ENCODE data around the gene SF1.

Gene SF1

DNA sequence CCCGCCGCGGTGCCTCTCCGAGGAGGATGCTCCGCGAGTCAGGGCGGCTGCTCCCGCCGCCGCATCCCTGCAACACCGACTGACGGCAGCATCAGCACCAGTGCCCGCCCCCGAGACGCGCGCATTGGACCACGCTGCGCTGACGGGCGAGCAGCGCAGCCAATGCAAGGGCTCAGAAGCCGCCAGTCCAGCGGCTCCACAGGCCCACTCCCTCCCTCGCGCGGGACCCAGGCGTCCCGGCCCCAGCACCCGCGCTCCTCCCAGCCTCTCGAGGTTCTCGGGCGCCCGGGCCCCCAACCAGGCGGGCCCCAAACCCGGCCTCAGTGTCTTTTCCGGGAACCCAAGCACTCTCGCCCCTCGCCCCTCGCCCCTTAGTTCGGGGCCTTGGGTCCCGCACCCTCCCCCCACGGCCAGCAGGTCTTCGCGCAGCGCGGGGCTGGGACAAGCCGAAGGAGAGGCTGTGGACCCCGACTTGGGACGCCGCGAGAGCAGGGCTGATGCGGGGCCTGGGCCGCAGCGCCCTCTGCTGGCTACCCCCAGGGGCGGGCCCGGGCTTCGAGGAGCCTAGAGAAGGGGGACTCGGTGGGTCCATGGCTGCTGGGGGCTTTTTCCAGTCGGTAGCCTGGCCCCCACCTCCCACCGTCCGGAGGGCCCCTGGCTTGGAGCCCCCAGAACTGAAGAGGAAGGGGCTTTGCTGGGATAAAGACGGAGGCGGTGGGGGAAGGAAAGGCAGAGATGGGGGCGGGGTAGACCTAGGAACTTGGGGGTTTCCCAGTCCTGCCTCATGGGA is 55.0 kb downstream of the SF1 start, which contains the start of gene NRXN2:
Gene NRXN2, minus strand, starts transcription at position 81 of the 790 bp plus-strand sequence. CDS start 9,498 bp downstream, outside the sequence.
- peak; percentile 84 for DNase-seq

DNA sequence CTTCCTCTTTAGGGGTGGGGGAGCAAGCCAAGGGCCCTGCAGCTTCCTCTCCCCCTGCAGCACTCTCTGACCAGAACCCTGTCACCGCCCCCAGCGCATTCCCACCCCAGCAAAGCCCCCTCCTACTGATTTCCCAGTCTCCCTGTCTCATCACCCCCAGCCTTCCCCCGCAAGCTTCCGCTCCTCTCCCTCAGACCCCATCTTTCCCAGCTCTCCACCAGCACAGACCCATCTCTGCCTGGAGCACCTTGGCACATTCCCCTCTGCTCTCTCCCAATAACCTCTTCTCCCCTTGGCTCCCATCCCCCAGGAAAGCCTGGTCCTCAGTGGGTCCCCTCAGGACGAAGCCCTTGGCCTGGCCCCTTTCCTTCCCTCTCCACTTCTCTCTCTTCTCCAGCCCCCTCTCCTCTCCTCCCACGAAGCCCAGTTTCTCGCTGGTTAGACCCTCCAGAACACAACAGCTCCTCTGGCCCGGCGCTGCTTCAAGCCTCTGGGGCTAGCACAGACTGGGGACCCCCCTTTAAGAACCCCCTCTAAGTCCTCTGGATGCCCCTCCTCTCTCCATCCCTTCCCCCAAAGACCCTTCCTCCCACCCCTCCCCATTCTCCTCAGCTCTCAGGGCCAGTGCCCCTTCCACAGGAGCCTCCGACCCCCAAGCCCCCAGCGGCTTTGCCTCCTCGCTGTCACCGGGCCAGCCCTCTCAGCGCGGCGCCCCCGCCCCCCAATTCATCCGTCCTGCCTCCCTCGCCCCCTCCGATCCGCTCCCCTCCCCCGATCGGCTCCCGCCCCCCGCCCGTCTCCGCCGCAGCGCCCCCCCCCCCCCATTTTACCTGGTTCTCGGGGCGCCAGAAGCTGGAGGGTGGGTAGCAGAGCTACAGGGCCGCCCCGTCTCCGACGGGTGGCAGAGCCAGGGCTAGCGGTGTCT is 55.9 kb downstream of the SF1 start:
- no peak for DNase-seq

DNA sequence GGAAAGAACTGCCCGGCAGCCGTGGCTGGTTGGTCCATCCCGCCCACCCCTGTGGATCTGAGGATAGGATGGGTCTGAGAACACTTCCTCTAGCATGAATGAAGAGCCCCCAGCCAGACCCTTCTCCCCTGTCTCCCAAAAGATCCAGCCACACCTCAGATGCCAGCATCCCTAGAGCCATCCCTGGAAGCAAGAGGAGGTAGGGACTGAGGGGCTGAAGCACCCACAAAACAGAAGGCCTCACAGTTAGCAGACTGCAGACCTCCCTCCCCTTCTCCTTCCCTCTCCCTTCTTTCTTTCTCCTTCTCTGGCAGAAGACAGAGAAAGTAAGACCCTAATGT is 57.0 kb downstream of the SF1 start:
- DNase-seq, result no peak

DNA sequence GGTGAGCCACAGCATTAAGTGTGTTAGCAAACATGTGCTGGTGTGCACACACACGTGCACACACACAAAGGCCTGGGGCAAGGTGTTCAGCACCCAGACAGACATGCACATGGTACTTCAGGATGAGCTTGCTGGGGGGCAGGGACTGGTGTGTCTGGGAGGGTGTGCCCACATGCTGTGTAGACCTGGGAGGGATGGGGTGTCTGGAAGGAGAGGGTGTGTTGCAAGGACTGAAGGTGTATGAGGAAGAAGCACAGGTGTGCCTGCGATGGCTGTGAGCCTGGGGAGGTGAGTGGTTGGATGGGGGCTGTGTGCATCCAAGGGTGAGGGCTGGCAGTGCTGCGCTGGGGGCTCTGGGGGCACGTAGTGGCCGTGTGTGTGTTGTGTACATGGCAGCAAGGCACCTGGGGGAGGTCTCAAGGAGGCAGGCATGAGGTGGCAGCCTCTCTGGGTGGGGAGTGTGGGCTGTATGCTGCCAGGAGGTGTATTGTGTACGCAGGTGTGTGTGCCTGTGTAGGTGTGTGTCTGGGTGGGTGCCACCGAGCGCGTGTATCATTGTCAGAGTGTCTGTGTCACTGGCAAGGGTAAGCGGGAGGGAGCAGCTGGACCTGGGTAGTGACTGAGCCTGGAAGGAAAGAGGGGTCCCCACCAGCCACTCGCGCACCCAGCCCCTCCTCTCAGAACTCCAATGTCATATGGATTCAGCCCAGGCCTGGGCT is 57.5 kb downstream of the SF1 start:
- DNase-seq, result no peak

DNA sequence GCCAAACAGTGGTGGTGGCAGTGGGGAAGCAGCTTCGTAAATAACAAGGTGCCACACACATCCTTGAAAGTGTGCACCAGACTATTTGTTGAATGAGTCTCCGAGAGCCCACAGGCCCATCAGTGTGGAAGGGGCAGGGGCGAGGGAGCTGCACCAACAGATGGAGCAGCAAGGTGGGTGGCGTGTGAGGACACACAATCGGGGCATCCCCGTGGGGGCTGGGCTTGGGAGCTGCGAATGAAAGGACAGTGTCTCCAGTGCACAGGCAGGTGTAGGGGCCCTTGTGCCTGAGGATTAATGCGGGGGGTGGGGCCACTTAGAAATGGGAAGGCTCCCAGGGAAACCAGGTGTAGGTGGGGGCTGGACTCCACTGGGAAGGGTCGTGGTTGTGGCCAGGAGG is 58.2 kb downstream of the SF1 start:
- no peak for DNase-seq

DNA sequence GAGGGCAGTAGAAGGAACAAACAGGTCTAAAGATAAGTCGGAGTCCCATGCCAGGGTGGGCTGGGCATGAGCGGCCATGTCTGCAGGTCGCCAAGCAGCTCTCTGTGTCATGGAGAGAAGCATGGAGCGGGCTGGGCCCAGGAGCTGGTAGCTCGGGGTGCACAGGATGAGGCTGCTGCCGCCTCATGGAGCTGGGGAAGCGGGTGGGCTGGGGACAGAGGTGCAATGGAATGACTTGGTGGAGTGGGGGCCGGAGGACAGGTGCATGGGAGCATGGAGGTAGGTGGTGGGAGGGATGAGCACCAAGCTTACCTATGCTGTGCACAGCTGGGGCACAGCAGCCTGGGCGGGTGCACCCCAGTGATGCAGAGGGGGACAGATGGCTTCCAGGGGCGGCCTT is 58.9 kb downstream of the SF1 start:
- no peak for DNase-seq

DNA sequence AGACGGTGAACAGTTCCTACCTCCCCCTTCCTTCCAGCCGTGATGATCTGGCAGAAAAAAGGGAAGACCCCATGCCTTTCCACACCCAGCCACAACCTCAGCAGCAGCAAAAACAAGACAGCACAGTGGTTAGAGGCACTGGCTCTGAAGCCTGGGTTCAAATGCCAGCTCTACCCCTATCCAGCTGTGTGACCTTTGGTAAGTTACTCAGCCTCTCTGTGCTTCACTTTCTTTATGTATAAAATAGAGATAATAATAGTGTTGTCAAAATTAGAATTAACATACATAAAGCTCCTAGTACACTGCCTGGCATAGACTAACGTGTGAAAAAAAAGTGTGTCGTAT is 59.6 kb downstream of the SF1 start:
- DNase-seq, result no peak

DNA sequence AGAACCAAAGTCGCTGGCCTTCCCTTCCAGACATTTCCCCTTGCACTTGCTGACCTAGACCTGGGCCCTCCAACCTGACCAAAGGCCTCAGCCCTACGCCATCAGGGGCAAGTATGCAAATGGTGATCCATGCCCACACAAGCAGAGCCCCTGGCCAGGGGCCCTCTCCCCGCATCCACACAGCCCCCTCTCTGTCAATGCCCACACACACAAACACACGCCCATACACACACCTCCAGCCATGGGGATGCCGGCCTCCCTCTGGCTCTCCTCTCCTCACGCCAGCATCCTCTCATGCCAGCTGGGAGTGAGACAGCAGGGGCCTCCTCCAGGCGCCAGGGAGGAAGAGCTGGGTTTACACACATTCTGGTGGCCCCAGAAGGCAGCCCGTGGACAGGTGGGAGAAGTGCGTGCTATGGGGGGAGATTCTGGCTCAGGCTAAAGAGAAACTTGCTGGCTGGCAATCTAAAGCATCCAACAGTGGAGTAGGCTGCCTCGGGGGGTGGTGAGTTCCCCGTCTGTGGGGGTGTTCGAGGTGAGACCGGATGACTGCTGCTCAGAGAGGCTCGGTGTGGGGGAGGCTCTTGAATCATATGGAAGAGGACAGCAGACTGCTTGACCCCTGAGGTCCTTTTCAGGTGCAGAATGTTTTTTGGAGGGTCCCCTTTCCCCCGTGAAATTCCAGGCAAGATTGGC is 60.1 kb downstream of the SF1 start:
- no peak for DNase-seq

DNA sequence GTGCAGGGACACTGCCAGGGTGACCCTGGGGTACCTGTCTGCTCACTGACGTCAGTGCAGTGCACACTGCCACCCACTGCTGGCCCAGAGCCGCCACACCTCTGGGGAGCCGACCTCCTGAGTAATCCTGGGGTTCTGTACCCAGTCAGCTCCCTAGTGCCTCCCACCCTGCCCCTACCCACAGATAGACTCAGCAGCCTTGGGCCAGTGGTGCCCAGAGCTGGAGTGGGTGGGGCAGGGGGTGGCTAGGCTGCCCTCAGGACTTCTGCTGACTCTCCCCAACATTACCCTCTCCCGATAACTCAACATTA is 61.1 kb downstream of the SF1 start:
- no peak for DNase-seq

DNA sequence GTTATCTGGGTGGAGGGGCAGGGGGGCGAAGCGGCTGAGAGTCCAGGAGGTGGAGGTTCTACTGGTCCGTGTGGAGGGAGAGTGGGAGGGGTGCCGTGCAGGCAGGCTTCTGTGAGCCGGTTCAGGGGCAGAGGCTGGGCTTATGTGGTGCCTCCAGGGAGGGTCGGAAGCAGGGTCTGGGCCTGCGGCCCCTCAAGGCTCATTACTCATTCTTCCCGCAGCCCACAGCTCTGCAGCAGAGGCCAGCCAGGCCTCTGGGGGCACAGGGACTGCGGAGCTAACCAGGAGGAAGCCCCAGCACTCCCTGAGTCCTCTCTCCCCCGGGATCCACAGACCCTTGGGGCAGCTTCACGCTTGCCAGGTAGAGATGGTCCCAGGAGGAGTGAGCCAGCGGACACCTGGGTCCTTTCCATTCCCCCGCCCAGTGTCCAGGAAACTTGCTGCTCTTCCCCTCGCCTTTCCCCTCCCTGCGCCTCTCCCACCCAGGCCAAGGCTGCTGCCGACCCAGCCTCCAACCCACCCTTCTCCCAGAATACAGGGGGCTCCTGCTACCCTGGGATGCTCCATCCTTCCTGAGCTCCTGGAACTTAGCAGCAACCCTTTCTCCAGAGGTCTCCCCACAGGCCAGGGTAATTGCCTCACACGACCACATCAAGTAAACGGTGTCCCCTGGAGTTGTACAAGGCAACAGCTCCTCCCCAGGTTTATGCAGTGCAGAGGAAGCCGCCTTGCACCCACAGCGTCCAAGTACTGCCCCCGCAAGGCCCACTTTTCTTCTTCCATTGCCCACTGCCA is 61.7 kb downstream of the SF1 start:
- no peak for DNase-seq

DNA sequence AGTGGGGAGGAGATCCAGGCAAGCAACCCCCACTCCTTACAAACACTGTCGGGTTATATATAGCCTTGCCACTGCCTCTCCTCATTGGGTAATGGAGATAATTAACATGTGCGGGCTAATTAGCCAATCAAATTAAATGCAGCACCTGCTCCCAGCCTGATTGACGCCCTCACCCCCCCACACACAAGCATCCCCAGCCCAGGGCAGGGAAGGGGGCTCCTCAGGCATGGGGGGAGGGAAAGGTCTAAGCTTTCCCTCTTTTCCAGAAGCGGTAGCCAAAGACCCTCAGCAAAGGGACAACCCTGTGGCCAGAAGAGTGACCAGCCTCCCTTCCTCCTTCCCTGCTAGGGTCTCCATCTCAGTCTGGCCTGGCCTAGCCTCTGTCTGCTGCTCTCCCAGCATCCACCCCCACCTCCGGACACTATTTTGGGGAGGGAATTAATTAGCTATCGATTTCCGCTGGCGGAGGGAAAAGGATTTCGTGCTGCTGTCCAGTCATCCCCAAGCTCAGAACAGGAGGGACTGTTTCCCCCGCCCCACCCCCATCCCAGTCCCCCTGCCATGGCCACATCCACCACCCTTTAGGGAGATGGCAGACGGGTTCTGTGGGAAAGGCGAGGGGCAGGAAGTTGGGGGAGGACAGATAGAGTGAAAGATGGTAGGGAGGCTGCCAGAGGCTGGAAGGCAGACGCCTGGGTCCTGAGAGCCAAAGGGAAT is 62.4 kb downstream of the SF1 start:
- no peak for DNase-seq

DNA sequence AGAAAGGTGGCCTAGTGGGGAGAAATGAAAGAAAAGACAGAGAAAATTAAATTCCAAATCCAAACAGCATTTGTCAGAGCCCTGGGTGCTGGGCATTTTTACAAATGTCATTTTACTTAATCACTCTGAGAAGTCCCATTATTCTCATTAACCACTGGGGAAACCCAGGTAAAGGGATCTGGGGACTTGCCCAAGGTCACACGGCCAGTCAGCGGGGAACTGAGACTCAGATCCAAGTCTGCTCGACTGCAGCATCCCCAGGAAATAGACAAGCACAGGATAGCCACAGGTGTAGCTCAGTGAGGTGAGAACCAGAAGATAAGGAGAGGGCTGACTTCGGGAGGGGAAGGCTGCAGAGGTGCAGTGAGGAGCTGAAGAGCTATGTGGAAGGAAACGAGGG is 63.2 kb downstream of the SF1 start:
- no peak for DNase-seq

DNA sequence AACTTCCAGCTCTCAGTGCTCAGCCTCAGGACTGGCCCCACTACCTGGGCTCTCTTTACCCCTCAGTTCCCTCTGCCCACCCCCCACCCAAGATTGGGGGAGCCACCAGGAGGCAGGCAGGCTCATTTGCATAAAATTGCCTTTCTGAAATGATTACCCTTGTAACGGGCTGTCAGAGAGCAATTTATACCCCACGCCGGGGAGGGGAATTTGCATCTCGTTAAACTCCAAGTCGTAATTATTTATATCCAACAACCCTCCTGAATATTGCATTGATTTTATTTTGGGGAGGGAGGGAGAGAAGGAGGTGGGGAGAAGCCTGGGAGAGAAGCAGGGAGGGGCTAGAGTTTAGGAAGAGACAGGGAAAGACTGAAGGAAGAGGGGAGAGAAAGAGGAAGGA is 63.7 kb downstream of the SF1 start:
- DNase-seq, result no peak

Measured in NCI-H226 (cell line).